Measurements from ENCODE around the gene LY86. TPM values are rescaled to one million over a fixed set of nuclear protein-coding genes. Genes with fewer than 3 reads are reported as not detected.
A peak's percentile ranks its signal among the peaks of the same experiment; 100 is the strongest.

LY86 gene
- total RNA-seq, 6 donors from 2014 or later, result 2.1 to 21.9 (median 9.5) TPM

GRCh38 chr6:6686748-6687601 is 98.5 kb downstream of the LY86 start:
- 40 to 52% methylated on average over 20 to 26 of the region's 26 CpGs for WGBS, 2 donors

GRCh38 chr6:6688283-6688682 is 99.8 kb downstream of the LY86 start:
- no peak for TF ChIP-seq EP300 (IDR thresholded peaks at IDR 0.05)
- TF ChIP-seq POLR2AphosphoS5 (IDR thresholded peaks at IDR 0.05), result no peak
- no peak for TF ChIP-seq CTCF (IDR thresholded peaks at IDR 0.05)
- no peak for TF ChIP-seq POLR2A (IDR thresholded peaks at IDR 0.05)
- DNase-seq (no peak), ATAC-seq (ENCODE audit: low FRiP score in 2 of 2) (no peak)
- Histone ChIP-seq H3K4me3 (no peak overlapping the region), H3K4me1 (peaks cover 25 to 44% (median 40%) of the 10 kb centered on the region in 4 donors), H3K27ac (peak overlapping the region; percentile 71 to 88 (median 79)), H3K36me3 (no peaks in the 10 kb centered on the region), H3K27me3 (no peaks in the 10 kb centered on the region), H3K9me3 (no peaks in the 10 kb centered on the region)
- 15 to 25% methylated on average over 1 of the region's 1 CpG for WGBS, 2 donors

More at GRCh38 chr6:6686748-6687601, 98.5 kb downstream of the LY86 start:
- H3K27me3 ChIP-seq, result no peaks in the 10 kb centered on the region
- no peaks in the 10 kb centered on the region for H3K9me3 ChIP-seq
- ATAC-seq (ENCODE audit: low FRiP score in 2 of 2) (peak; percentile 85 to 95), DNase-seq (peak; percentile 94 to 98)
- peak; percentile 56 to 59 for TF ChIP-seq POLR2AphosphoS5 (IDR thresholded peaks at IDR 0.05)
- TF ChIP-seq CTCF (IDR thresholded peaks at IDR 0.05), result peak in 1 of 6 experiments; percentile 6
- TF ChIP-seq POLR2A (IDR thresholded peaks at IDR 0.05), result peak in 1 of 4 donors; percentile 49
- TF ChIP-seq EP300 (IDR thresholded peaks at IDR 0.05), result no peak
- H3K4me3 ChIP-seq, result peak overlapping the region in 3 of 4 donors; percentile 18 to 36 (median 28)
- H3K36me3 ChIP-seq, result no peaks in the 10 kb centered on the region
- H3K4me1 ChIP-seq, result peaks cover 36 to 51% (median 50%) of the 10 kb centered on the region in 4 donors
- H3K27ac ChIP-seq, result peak overlapping the region; percentile 59 to 88 (median 79)

- Histone ChIP-seq H3K4me1 (peaks cover 27 to 49% (median 43%) of the 10 kb centered on the region in 4 donors), H3K9me3 (no peaks in the 10 kb centered on the region), H3K4me3 (no peak overlapping the region), H3K27me3 (no peaks in the 10 kb centered on the region), H3K36me3 (no peaks in the 10 kb centered on the region), H3K27ac (peak overlapping the region; percentile 71 to 88 (median 79))
- no peak for TF ChIP-seq POLR2A (IDR thresholded peaks at IDR 0.05)
- TF ChIP-seq EP300 (IDR thresholded peaks at IDR 0.05), result no peak
- no peak for TF ChIP-seq CTCF (IDR thresholded peaks at IDR 0.05)
- no peak for TF ChIP-seq POLR2AphosphoS5 (IDR thresholded peaks at IDR 0.05)
- no peak for ATAC-seq (ENCODE audit: low FRiP score in 2 of 2)
- no peak for DNase-seq
- 59 to 69% methylated on average over 1 of the region's 1 CpG for WGBS, 2 donors
These were observed 100.4 kb downstream of the LY86 start for GRCh38 chr6:6688951-6689350.

GRCh38 chr6:6689400-6690143 is 101.1 kb downstream of the LY86 start:
- peak overlapping the region; percentile 72 to 86 (median 85) for H3K27ac ChIP-seq
- peaks cover 33 to 56% (median 49%) of the 10 kb centered on the region in 4 donors for H3K4me1 ChIP-seq
- H3K36me3 ChIP-seq, result no peaks in the 10 kb centered on the region
- TF ChIP-seq CTCF (IDR thresholded peaks at IDR 0.05) (no peak), POLR2AphosphoS5 (IDR thresholded peaks at IDR 0.05) (no peak), EP300 (IDR thresholded peaks at IDR 0.05) (peak in 1 of 4 donors; percentile 35)
- H3K9me3 ChIP-seq, result no peaks in the 10 kb centered on the region
- H3K27me3 ChIP-seq, result no peaks in the 10 kb centered on the region
- H3K4me3 ChIP-seq, result no peak overlapping the region
- 28 to 33% methylated on average over 2 of the region's 2 CpGs for WGBS, 2 donors
- ATAC-seq (ENCODE audit: low FRiP score in 2 of 2), result peak in 1 of 2 donors; percentile 76
- DNase-seq, result no peak

Measured in upper lobe of left lung (tissue), 6 donors.